Neural cell (in vitro differentiated cells): ENCODE measurements around the gene AP5B1.

Source experiments
- EP300 ChIP-seq: fragments of 450-650 bp; conservative IDR thresholded peaks from 2 replicates; pipeline ENCODE4 v1.6.1; 2014; ENCODE audit warnings: antibody characterized with exemption, mild to moderate bottlenecking, moderate library complexity; ENCODE audit not compliant: poor library complexity, severe bottlenecking
- EZH2 ChIP-seq: fragments of 200-600, 300-800 bp; shearing (Covaris generic), sonication (generic); IDR thresholded peaks from 2 replicates; pipeline ENCODE4 v1.6.1; 2014; ENCODE audit warnings: antibody characterized with exemption, low read length, borderline replicate concordance, mild to moderate bottlenecking; ENCODE audit not compliant: insufficient read depth, poor library complexity, severe bottlenecking
- MXI1 ChIP-seq: fragments of 450-650 bp; conservative IDR thresholded peaks from 2 replicates; pipeline ENCODE4 v1.6.1; 2014; ENCODE audit warnings: antibody characterized with exemption, mild to moderate bottlenecking; ENCODE audit not compliant: poor library complexity, severe bottlenecking
- POLR2AphosphoS5 ChIP-seq: IDR thresholded peaks from 2 replicates; pipeline ENCODE4 v1.6.1; 2012
- TAF1 ChIP-seq: IDR thresholded peaks from 2 replicates; pipeline ENCODE4 v1.6.1; 2012; ENCODE audit warnings: low read depth
- TF ChIP-seq, protein P1 (sequence below): fragments of 450-650 bp; IDR thresholded peaks from 2 replicates; pipeline ENCODE4 v1.5.1; 2014; ENCODE audit warnings: antibody characterized with exemption, mild to moderate bottlenecking, moderate library complexity; ENCODE audit not compliant: poor library complexity, severe bottlenecking
- TF ChIP-seq, protein P2 (sequence below): IDR thresholded peaks from 2 replicates; pipeline ENCODE4 v1.6.1; 2012; ENCODE audit warnings: borderline replicate concordance

DNA sequence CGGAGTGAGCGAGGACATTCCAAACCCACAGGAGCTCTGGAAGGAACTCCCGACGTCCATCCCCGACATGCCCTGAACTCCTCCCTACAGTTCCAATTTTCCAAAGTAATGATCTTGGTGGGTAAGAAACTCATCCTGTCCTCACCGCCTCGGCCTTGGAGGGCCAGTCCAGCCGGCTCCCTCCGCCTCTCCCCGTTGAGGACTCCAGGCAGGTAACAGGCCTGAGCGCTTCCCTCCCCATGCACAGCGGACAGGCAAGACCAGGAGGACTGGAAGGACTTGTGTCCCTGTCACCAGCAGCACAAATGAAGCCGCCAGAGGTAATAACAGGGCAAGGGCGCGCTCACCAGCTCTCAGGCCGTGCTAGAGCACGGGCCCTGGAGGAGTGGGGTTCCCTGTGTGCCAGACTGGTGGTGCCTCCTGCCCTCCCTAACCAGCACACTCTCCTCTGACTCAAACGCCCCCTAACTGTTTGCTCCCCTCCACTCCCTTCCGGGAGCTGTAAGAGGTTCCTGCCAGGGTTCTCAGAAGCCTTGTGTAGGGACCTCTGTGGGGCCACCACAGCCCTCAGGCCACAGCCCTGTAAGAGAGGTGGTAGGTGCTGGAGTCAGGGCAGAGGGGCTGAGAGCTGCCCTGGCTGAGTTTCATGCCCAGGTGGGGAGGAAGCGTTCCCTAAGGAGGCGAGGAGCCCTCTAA lies 23.2 kb upstream of the AP5B1 start:
- TF ChIP-seq, protein P1, sequence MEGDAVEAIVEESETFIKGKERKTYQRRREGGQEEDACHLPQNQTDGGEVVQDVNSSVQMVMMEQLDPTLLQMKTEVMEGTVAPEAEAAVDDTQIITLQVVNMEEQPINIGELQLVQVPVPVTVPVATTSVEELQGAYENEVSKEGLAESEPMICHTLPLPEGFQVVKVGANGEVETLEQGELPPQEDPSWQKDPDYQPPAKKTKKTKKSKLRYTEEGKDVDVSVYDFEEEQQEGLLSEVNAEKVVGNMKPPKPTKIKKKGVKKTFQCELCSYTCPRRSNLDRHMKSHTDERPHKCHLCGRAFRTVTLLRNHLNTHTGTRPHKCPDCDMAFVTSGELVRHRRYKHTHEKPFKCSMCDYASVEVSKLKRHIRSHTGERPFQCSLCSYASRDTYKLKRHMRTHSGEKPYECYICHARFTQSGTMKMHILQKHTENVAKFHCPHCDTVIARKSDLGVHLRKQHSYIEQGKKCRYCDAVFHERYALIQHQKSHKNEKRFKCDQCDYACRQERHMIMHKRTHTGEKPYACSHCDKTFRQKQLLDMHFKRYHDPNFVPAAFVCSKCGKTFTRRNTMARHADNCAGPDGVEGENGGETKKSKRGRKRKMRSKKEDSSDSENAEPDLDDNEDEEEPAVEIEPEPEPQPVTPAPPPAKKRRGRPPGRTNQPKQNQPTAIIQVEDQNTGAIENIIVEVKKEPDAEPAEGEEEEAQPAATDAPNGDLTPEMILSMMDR, result no peak
- TF ChIP-seq EZH2 (no peak), TAF1 (no peak), POLR2AphosphoS5 (no peak), EP300 (no peak), MXI1 (no peak)
- TF ChIP-seq, protein P2, sequence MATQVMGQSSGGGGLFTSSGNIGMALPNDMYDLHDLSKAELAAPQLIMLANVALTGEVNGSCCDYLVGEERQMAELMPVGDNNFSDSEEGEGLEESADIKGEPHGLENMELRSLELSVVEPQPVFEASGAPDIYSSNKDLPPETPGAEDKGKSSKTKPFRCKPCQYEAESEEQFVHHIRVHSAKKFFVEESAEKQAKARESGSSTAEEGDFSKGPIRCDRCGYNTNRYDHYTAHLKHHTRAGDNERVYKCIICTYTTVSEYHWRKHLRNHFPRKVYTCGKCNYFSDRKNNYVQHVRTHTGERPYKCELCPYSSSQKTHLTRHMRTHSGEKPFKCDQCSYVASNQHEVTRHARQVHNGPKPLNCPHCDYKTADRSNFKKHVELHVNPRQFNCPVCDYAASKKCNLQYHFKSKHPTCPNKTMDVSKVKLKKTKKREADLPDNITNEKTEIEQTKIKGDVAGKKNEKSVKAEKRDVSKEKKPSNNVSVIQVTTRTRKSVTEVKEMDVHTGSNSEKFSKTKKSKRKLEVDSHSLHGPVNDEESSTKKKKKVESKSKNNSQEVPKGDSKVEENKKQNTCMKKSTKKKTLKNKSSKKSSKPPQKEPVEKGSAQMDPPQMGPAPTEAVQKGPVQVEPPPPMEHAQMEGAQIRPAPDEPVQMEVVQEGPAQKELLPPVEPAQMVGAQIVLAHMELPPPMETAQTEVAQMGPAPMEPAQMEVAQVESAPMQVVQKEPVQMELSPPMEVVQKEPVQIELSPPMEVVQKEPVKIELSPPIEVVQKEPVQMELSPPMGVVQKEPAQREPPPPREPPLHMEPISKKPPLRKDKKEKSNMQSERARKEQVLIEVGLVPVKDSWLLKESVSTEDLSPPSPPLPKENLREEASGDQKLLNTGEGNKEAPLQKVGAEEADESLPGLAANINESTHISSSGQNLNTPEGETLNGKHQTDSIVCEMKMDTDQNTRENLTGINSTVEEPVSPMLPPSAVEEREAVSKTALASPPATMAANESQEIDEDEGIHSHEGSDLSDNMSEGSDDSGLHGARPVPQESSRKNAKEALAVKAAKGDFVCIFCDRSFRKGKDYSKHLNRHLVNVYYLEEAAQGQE, result no peak
